HepG2 (cell line): ENCODE results near the gene TIMM10. TPM values are rescaled to one million over a fixed set of nuclear protein-coding genes. Genes with fewer than 3 reads are reported as not detected.

ENCODE experiments used
- BRF2 ChIP-seq: sonication (generic); formaldehyde crosslinking; IDR thresholded peaks from 2 replicates; pipeline ENCODE4 v1.8.1; 2022; ENCODE audit warnings: mild to moderate bottlenecking, missing genetic modification reagents
- CAMTA2 ChIP-seq: sonication (generic); formaldehyde crosslinking; IDR thresholded peaks from 2 replicates; pipeline ENCODE4 v1.4.0; 2020; ENCODE audit warnings: mild to moderate bottlenecking, missing genetic modification reagents, borderline replicate concordance
- CHD2 ChIP-seq: IDR thresholded peaks from 2 replicates; pipeline ENCODE4 v1.6.1; 2011; ENCODE audit warnings: low read depth, low read length, improper control_type of control experiment
- EZH2 ChIP-seq: conservative IDR thresholded peaks from 2 replicates; pipeline ENCODE4 v1.6.1; 2012; ENCODE audit warnings: mild to moderate bottlenecking, low read depth, low read length, moderate library complexity
- HIVEP1 ChIP-seq: sonication (generic); formaldehyde crosslinking; IDR thresholded peaks from 2 replicates; pipeline ENCODE4 v1.4.0; 2020; ENCODE audit warnings: mild to moderate bottlenecking, missing genetic modification reagents
- HNRNPH1 ChIP-seq: fragments of 200-400 bp; formaldehyde crosslinking; optimal IDR thresholded peaks from 2 replicates; pipeline ENCODE3; 2017; ENCODE audit warnings: mild to moderate bottlenecking, low read depth, low read length
- HOXA3 ChIP-seq: sonication (generic); formaldehyde crosslinking; IDR thresholded peaks from 2 replicates; pipeline ENCODE4 v1.5.0; 2020; ENCODE audit warnings: missing genetic modification reagents
- KMT2B ChIP-seq: IDR thresholded peaks from 2 replicates; pipeline ENCODE4 v1.6.1; 2016; ENCODE audit warnings: missing genetic modification reagents, missing compliant biosample characterization
- MIER2 ChIP-seq: IDR thresholded peaks from 2 replicates; pipeline ENCODE4 v1.6.1; 2016; ENCODE audit warnings: missing biosample characterization, missing genetic modification reagents
- NFE2L1 ChIP-seq: sonication (generic); formaldehyde crosslinking; IDR thresholded peaks from 2 replicates; pipeline ENCODE4 v1.4.0; 2020; ENCODE audit warnings: missing genetic modification reagents, mild to moderate bottlenecking, borderline replicate concordance
- RFXAP ChIP-seq: sonication (generic); formaldehyde crosslinking; IDR thresholded peaks from 2 replicates; pipeline ENCODE4 v1.4.0; 2020; ENCODE audit warnings: missing genetic modification reagents, borderline replicate concordance
- RNF2 ChIP-seq: fragments of 450-650 bp; conservative IDR thresholded peaks from 2 replicates; pipeline ENCODE4 v1.6.1; 2016; ENCODE audit warnings: low read depth
- SPEN ChIP-seq: sonication (generic); formaldehyde crosslinking; IDR thresholded peaks from 2 replicates; pipeline ENCODE4 v1.5.1; 2020; ENCODE audit warnings: low read depth, mild to moderate bottlenecking, missing genetic modification reagents
- SRY ChIP-seq: sonication (generic); formaldehyde crosslinking; IDR thresholded peaks from 2 replicates; pipeline ENCODE4 v1.8.0; 2022; ENCODE audit warnings: mild to moderate bottlenecking, missing genetic modification reagents
- TBL1XR1 ChIP-seq: fragments of 150-350 bp; IDR thresholded peaks from 2 replicates; pipeline ENCODE4 v1.6.1; 2014; ENCODE audit warnings: borderline replicate concordance, low read length; ENCODE audit not compliant: partially characterized antibody
- TOPORS ChIP-seq: sonication (generic); formaldehyde crosslinking; IDR thresholded peaks from 2 replicates; pipeline ENCODE4 v1.8.0; 2023; ENCODE audit warnings: mild to moderate bottlenecking, missing genetic modification reagents
- TSC22D2 ChIP-seq: sonication (generic); formaldehyde crosslinking; IDR thresholded peaks from 2 replicates; pipeline ENCODE4 v1.5.1; 2020; ENCODE audit warnings: missing genetic modification reagents, mild to moderate bottlenecking, borderline replicate concordance
- ZBTB3 ChIP-seq: sonication (generic); formaldehyde crosslinking; IDR thresholded peaks from 2 replicates; pipeline ENCODE4 v1.4.0; 2020; ENCODE audit warnings: low read depth, mild to moderate bottlenecking, moderate library complexity, missing genetic modification reagents, borderline replicate concordance
- ZGPAT ChIP-seq: IDR thresholded peaks from 2 replicates; pipeline ENCODE4 v1.6.1; 2016; ENCODE audit warnings: mild to moderate bottlenecking
- ZNF263 ChIP-seq: sonication (generic); formaldehyde crosslinking; IDR thresholded peaks from 2 replicates; pipeline ENCODE4 v1.4.0; 2020; ENCODE audit warnings: missing genetic modification reagents
- ZNF276 ChIP-seq: sonication (generic); formaldehyde crosslinking; IDR thresholded peaks from 2 replicates; pipeline ENCODE4 v1.4.0; 2020; ENCODE audit warnings: mild to moderate bottlenecking, low read depth, missing genetic modification reagents
- ZNF605 ChIP-seq: sonication (generic); formaldehyde crosslinking; IDR thresholded peaks from 2 replicates; pipeline ENCODE4 v1.8.0; 2022; ENCODE audit warnings: mild to moderate bottlenecking, missing genetic modification reagents
- ZNF704 ChIP-seq: sonication (generic); formaldehyde crosslinking; IDR thresholded peaks from 2 replicates; pipeline ENCODE4 v1.8.1; 2023; ENCODE audit warnings: mild to moderate bottlenecking, inconsistent platforms, moderate library complexity, missing genetic modification reagents, borderline replicate concordance
- ZSCAN21 ChIP-seq: sonication (generic); formaldehyde crosslinking; IDR thresholded peaks from 2 replicates; pipeline ENCODE4 v1.8.0; 2022; ENCODE audit warnings: mild to moderate bottlenecking, missing genetic modification reagents, moderate library complexity, borderline replicate concordance
- polyA plus RNA-seq, 8 experiments: library from polyadenylated mRNA; depleted of rRNA in 3 of 8; stranded (reverse) in 7 of 8; unstranded in 1 of 8; fragments of >200 nt; fragmentation: Illumina TruSeq in 4 of 8; extraction: Trizol in 4 of 8; gene quantifications; 2 replicates each; pipeline versions ENCODE4 v1.2.1 to v1.2.3, GENCODE V29; 2011 to 2016; ENCODE audit warnings: low read depth in 4 of 8, missing spikeins in 1 of 8, mixed read lengths in 1 of 8; ENCODE audit not compliant: insufficient read depth in 1 of 8
- total RNA-seq, 5 experiments: library from RNA; depleted of rRNA; stranded (reverse); fragments of >200 nt; fragmentation: Illumina TruSeq; extraction: Trizol; gene quantifications; 2 replicates each; pipeline ENCODE4 v1.2.3, GENCODE V29; 2016; ENCODE audit warnings: low read depth in 1 of 5

Gene TIMM10
- total and polyA plus RNA-seq, 2 of the 13 experiments (the other 11 are each of a cell fraction or from before 2014, with no cell fraction given): 67.8 to 82.2 TPM

- TF ChIP-seq TSC22D2 (no peak), EZH2 (no peak), ZBTB3 (CRISPR knock-in tag) (no peak), HNRNPH1 (no peak), ZNF276 (CRISPR knock-in tag) (no peak), TOPORS (CRISPR knock-in tag) (peak; percentile 72; the same call in 1 of the 2 replicates), KMT2B (CRISPR knock-in tag) (peak; percentile 64; the same call in 1 of the 2 replicates), ZNF605 (CRISPR knock-in tag) (no peak), NFE2L1 (CRISPR knock-in tag) (no peak), SPEN (peak; percentile 84; the same call in 1 of the 2 replicates), ZNF263 (CRISPR knock-in tag) (0 out of 2 replicates have a peak, but pooled peaks have one; percentile 43), CHD2 (no peak), ZGPAT (CRISPR knock-in tag) (peak; percentile 93), BRF2 (CRISPR knock-in tag) (peak; percentile 56; the same call in 1 of the 2 replicates), CAMTA2 (no peak), HOXA3 (peak; percentile 84), RFXAP (CRISPR knock-in tag) (no peak; the same call in none of the 2 replicates), ZSCAN21 (CRISPR knock-in tag) (no peak), HIVEP1 (CRISPR knock-in tag) (no peak), SRY (no peak), TBL1XR1 (no peak), MIER2 (no peak; the same call in 1 of the 2 replicates), RNF2 (no peak), ZNF704 (CRISPR knock-in tag) (0 out of 2 replicates have a peak, but pooled peaks have one; percentile 25)
Measured at GRCh38 chr11:57530596-57531507, at the start of gene TIMM10 (continued).
